Stimulated activated naive CD8-positive, alpha-beta T cell treated with anti-CD3 and anti-CD28 coated beads, Interleukin-15, amount 100 ng/mL, for 72 hours (primary cell): Measurements from ENCODE around the gene ST6GAL2.

Source experiments
- ATAC-seq: fragments of 150-1000 bp; cut with Tn5 transposase; 2 replicates; pipeline ENCODE4 v1.10.0; 2021; ENCODE audit warnings: mild to moderate bottlenecking, moderate library complexity
- DNase-seq, 2 donors: peaks; one replicate each; pipeline ENCODE4 v3.0.0; 2021 to 2022
- H3K27ac Mint-ChIP-seq, 2 donors: one replicate each; pipeline ENCODE4 v1.8.0; 2022; ENCODE audit warnings: mild to moderate bottlenecking in 2 of 2, mixed read lengths in 2 of 2, moderate library complexity in 2 of 2
- H3K27me3 Mint-ChIP-seq: one replicate; pipeline ENCODE4 v1.8.0; 2022; ENCODE audit warnings: mixed read lengths
- H3K4me1 Mint-ChIP-seq: one replicate; pipeline ENCODE4 v1.8.0; 2022; ENCODE audit warnings: mild to moderate bottlenecking, mixed read lengths
- H3K4me3 Mint-ChIP-seq, 2 donors: one replicate each; pipeline ENCODE4 v1.8.0; 2022; ENCODE audit warnings: mild to moderate bottlenecking in 2 of 2, mixed read lengths in 2 of 2, moderate library complexity in 1 of 2
- H3K9me3 Mint-ChIP-seq, 2 donors: one replicate each; pipeline ENCODE4 v1.8.0; 2022; ENCODE audit warnings: mixed read lengths in 2 of 2

The ST6GAL2 gene

DNA sequence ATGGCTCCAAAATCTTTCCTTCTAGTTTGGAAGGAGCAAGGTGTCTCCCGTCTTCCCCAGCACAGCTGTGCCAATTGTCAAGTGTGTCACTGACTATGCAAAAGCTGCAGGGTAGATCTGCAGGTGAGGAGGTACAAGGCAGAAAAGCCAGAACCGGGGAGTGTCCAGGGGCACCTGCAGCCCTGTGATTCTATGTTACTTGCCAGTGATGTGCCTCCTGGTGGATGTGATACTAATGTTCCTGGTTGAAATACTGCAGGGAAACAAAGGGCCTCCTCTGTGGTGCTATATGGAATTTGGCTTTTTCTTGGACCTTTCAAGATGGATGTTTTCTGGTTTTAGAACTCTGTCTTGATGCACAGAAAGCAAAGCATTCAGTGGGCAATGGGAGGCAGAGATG, 80.3 kb downstream of the ST6GAL2 start:
- no peak overlapping the region for H3K27ac Mint-ChIP-seq
- DNase-seq = no peak
- H3K4me1 Mint-ChIP-seq = no peaks in the 10 kb centered on the region
- H3K4me3 Mint-ChIP-seq = no peak overlapping the region
- ATAC-seq = no peak
- no peaks in the 10 kb centered on the region for H3K27me3 Mint-ChIP-seq
- peaks cover 0 to under 1% of the 10 kb centered on the region in 2 donors for H3K9me3 Mint-ChIP-seq

- Mint-ChIP-seq H3K4me3 (no peak overlapping the region), H3K27ac (no peak overlapping the region), H3K4me1 (no peaks in the 10 kb centered on the region), H3K9me3 (peaks cover 0 to 4% of the 10 kb centered on the region in 2 donors), H3K27me3 (no peaks in the 10 kb centered on the region)
- ATAC-seq = no peak
- DNase-seq = no peak
These were observed 81.8 kb downstream of the ST6GAL2 start for GRCh38 chr2:106804161-106804560.

DNA sequence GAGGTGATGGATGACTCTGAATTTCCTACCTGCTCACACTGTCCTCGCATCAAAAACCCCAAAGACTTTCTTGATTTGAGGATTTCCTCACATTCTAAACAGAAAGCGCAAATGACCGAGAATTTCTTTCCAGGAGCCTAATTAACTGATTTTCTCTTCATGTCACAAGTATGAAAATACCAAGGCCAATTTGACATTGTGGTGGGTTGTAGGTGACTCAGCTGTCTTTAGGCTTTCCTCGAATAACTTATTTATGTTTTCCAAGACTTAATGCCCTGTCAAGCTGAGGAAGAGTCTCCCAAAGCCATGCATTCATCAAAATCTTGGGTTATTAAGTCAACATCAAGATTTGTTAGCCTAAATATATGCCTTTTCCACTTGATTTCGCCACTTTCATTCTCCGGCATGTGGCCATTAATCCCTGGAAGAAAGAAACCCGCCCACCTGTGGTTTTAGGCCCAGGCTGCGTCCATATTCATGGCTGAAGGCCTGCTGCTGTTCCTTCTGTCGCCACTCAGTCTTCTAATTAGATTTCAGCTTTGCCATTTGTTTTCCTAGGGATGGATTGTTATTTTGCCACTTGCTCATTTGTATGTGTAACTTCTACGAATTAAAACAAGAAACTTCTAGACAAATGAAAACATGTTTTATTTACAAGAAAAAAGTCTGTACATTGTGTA, 84.9 kb downstream of the ST6GAL2 start:
- DNase-seq = no peak

DNA sequence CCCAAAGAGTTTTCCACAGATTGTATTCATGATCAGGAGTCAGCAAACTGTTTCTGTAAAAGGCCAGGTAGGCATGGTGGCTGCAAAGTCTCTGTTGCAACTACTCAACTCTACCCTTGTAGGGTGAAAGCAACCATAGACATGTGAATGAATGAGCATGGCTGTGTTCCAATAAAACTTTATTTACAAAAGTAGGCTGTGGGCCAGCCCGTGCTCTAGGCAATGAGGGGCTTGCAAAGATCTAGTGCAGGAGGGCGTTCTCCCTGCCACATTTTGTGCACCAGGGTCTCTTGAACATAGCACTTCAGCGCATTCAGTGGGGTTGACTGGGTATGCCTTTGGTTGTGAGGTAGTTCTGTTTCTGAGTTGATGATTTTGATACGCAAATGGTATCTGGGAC, 85.8 kb downstream of the ST6GAL2 start:
- Mint-ChIP-seq H3K4me1 (no peaks in the 10 kb centered on the region), H3K27ac (no peak overlapping the region), H3K27me3 (no peaks in the 10 kb centered on the region), H3K4me3 (no peak overlapping the region), H3K9me3 (peaks cover 0 to 4% of the 10 kb centered on the region in 2 donors)
- DNase-seq (no peak), ATAC-seq (no peak)

More for the DNA sequence above, 84.9 kb downstream of the ST6GAL2 start:
- H3K4me3 Mint-ChIP-seq = no peak overlapping the region
- no peaks in the 10 kb centered on the region for H3K27me3 Mint-ChIP-seq
- H3K9me3 Mint-ChIP-seq = peaks cover 0 to 4% of the 10 kb centered on the region in 2 donors
- H3K4me1 Mint-ChIP-seq = no peaks in the 10 kb centered on the region
- H3K27ac Mint-ChIP-seq = no peak overlapping the region
- no peak for ATAC-seq

DNA sequence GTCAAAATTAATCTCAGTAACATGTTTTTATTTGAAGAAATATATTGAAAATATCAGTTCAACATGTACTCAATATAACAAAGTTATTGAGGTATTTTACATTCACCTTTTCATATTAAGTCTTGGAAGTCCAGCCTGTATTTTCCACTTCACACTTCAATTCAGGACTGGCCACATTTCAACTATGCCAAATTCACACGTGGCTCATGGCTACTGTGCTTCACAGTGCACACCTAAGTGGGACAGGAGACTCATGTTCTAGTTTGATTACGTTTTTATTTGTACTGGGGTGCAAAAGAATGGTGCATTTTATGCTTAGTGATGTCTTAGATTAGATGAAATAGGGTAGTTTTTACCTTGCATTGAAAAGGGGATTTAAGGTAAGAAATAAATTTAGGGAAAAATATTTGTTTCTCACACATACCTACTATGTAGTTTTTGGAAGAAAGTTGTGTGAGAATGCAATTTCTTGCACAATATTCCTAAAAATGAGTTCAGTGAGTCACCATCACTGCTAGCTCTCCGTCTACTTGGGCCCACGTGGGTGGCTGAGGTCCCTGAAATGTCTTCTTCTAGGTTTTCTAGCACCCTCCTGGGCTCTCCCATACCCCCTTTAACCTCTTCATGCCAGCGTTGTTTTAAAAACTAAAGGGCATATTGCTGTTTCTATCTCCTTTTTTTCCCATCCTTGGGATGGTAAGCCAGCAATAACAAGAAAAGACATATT, 87.0 kb downstream of the ST6GAL2 start:
- Mint-ChIP-seq H3K9me3 (peaks cover 0 to 4% of the 10 kb centered on the region in 2 donors), H3K4me3 (no peak overlapping the region), H3K27me3 (no peaks in the 10 kb centered on the region), H3K27ac (no peak overlapping the region), H3K4me1 (no peaks in the 10 kb centered on the region)
- ATAC-seq = no peak
- no peak for DNase-seq

- no peak overlapping the region for H3K27ac Mint-ChIP-seq
- no peak for DNase-seq
These were observed 88.5 kb downstream of the ST6GAL2 start for GRCh38 chr2:106797494-106797893.

DNA sequence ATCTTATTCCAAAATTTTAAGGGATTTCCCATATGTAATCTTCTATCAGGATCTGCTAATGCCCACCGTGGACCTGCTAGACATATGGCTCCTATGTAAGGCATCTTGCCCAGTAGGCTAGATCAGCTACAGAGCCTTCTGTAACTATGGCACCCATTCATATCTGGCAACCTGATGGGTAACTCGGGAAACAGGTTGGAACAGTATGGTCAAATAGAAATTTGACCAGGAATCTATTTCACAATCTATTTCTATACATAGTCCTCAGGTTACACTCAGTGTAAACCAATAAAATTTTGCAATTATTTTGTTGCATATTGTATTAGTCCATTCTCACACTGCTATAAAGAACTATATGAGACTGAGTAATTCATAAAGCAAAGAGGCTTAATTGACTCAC, 93.3 kb downstream of the ST6GAL2 start:
- DNase-seq (no peak), ATAC-seq (no peak)
- H3K4me3 Mint-ChIP-seq = no peak overlapping the region
- H3K27me3 Mint-ChIP-seq = no peaks in the 10 kb centered on the region
- H3K4me1 Mint-ChIP-seq = no peaks in the 10 kb centered on the region
- H3K9me3 Mint-ChIP-seq = peaks cover 0 to 7% of the 10 kb centered on the region in 2 donors
- H3K27ac Mint-ChIP-seq = no peak overlapping the region

More at GRCh38 chr2:106797494-106797893, 88.5 kb downstream of the ST6GAL2 start:
- H3K4me3 Mint-ChIP-seq = no peak overlapping the region
- ATAC-seq = no peak
- peaks cover 0 to 4% of the 10 kb centered on the region in 2 donors for H3K9me3 Mint-ChIP-seq
- H3K27me3 Mint-ChIP-seq = no peaks in the 10 kb centered on the region
- no peaks in the 10 kb centered on the region for H3K4me1 Mint-ChIP-seq

- no peak for ATAC-seq
- Mint-ChIP-seq H3K27ac (no peak overlapping the region), H3K4me1 (no peaks in the 10 kb centered on the region), H3K27me3 (no peaks in the 10 kb centered on the region), H3K9me3 (peaks cover 0 to 7% of the 10 kb centered on the region in 2 donors), H3K4me3 (no peak overlapping the region)
- DNase-seq = no peak
These were observed 96.8 kb downstream of the ST6GAL2 start for GRCh38 chr2:106789185-106789584.

GRCh38 chr2:106782681-106783080, 103.3 kb downstream of the ST6GAL2 start:
- Mint-ChIP-seq H3K4me1 (no peaks in the 10 kb centered on the region), H3K27me3 (no peaks in the 10 kb centered on the region), H3K9me3 (peaks cover 4 to 14% of the 10 kb centered on the region in 2 donors), H3K4me3 (no peak overlapping the region), H3K27ac (no peak overlapping the region)
- ATAC-seq (no peak), DNase-seq (no peak)

DNA sequence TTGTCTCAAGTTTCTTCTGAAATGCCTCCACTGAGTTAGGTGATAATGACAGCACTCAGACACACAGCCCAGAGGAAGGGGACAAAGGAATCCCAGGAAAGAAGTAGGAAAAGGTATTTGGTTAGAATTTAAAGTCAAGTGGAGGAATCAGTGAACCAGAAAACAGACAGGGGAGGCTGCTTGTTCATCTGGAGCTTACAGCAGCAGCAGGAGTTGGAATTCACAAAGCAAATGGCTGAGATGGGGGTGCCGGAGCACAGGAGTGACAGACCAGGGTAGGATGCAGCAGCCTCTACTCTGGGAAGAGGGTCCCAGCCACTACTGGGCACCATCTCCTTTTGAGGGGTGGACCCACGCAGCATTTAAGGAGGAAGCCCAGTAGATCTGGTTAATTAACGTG, 104.8 kb downstream of the ST6GAL2 start:
- Mint-ChIP-seq H3K4me1 (no peaks in the 10 kb centered on the region), H3K9me3 (peaks cover 4 to 21% of the 10 kb centered on the region in 2 donors), H3K4me3 (no peak overlapping the region), H3K27ac (no peak overlapping the region), H3K27me3 (peaks cover 8% of the 10 kb centered on the region)
- DNase-seq (no peak), ATAC-seq (no peak)

DNA sequence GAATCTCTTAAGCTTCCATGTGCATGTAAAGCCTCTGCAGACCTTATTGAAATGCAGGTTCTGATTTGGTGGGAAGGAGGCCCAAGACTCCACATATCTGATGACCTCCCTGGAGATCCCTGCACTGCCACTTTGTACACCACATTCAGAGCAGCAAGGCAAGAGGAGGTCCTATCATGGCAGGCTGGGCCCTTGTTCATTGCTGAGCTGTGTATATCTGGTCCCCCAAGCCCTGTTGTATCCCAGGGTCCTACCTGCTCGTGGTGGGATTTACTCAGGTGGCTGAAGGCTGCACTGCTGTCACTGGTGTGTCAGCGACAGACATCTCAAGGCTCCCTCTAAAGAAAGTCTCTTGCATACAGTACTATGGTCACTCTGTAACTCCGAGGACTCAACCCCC, 114.2 kb downstream of the ST6GAL2 start:
- H3K9me3 Mint-ChIP-seq = peaks cover 0 to 9% of the 10 kb centered on the region in 2 donors
- ATAC-seq = no peak
- H3K27ac Mint-ChIP-seq = no peak overlapping the region
- H3K4me3 Mint-ChIP-seq = no peak overlapping the region
- no peak for DNase-seq
- peaks cover 25% of the 10 kb centered on the region for H3K27me3 Mint-ChIP-seq
- H3K4me1 Mint-ChIP-seq = no peaks in the 10 kb centered on the region

DNA sequence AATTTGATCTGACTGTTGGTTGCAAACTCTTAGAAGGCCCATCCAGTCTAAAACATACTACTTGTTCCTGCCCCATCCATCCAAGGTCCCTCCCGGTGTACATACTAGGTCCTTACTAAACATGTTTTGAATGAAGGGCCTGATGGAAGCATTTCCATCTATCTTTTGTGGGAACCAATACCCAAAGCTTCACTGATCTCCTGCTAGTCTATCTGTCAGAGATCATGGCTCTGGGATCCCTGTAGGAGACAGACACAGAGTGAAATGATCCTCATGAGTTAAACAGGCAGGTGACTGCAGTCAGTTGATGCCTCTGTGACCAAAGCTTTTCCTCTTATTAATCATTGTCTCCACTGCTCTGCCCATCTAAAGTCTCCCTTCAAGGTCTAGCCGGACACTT, 115.0 kb downstream of the ST6GAL2 start:
- H3K9me3 Mint-ChIP-seq = peaks cover 0 to 1% of the 10 kb centered on the region in 2 donors
- H3K27me3 Mint-ChIP-seq = peaks cover 20% of the 10 kb centered on the region
- ATAC-seq (no peak), DNase-seq (no peak)
- H3K4me3 Mint-ChIP-seq = no peak overlapping the region
- no peaks in the 10 kb centered on the region for H3K4me1 Mint-ChIP-seq
- no peak overlapping the region for H3K27ac Mint-ChIP-seq

DNA sequence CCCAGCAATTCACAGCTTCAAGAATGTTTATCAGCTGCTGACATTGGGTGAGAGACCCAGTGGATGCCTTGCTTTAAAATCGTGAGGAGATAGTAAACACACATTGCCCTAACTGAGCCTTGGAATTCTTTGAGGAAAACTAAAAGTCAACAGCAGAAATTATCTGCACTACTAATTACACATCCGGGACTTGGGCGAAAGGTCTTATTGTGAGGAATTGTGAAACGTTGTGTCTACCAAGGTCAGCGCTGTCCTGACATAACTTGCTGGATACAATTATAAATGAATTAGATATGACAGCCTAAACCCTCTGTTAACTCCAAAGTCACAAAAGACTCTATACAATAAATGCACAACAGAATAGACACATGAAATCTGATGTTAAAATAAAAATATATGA, 121.4 kb downstream of the ST6GAL2 start:
- no peaks in the 10 kb centered on the region for H3K9me3 Mint-ChIP-seq
- no peak for ATAC-seq

DNA sequence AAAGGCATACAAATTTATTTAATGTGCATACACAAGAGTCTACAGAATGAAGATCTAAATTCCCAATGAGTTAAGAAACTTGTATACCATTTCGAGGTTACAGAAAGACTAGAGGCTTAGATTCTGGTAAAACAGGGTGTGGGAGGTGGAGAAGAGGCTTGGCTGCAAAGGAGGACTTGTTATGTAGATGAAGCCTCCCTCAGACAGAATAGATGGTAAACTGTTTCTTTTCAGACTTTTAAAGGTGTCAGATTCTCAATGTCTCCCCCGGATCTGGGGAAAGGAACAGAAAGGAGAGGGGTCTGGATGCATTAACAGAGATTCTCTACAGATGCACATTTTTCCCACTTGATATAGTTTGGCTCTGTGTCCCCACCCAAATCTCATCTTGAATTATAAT, 126.0 kb downstream of the ST6GAL2 start:
- Mint-ChIP-seq H3K9me3 (no peaks in the 10 kb centered on the region), H3K4me3 (no peak overlapping the region), H3K4me1 (no peaks in the 10 kb centered on the region), H3K27me3 (peaks cover 8% of the 10 kb centered on the region), H3K27ac (no peak overlapping the region)
- ATAC-seq (no peak), DNase-seq (no peak)

More for the DNA sequence above, 121.4 kb downstream of the ST6GAL2 start:
- Mint-ChIP-seq H3K4me1 (no peaks in the 10 kb centered on the region), H3K27ac (no peak overlapping the region), H3K27me3 (no peaks in the 10 kb centered on the region), H3K4me3 (no peak overlapping the region)
- no peak for DNase-seq

DNA sequence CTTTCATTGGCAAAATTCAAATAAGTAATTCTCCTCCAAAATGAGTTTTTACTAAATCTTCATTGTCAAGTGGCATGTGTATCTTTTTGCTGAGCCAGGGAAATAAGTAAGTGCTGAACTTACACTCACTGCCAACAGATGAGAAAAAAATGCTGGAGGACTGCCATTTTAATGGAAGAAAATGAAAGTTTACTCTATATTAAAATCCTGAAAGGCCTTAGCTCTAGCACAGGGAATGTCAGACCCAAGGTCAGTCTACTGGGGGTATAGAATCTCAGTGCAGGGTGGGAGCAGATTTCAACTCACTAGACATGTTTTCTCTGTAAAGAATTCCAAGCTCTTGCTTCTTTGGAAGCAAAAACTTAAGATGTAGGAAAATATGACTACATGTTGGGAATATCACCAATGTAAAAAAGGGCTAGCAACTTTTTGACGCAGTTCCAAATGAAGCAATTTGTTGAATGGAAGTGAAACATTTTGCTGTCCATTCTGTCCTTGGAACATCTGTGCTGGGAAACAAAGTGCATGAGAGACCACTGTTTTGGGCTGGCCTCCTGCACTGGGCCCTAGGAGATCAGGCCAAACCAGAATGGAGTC, 127.0 kb downstream of the ST6GAL2 start:
- no peaks in the 10 kb centered on the region for H3K9me3 Mint-ChIP-seq
- DNase-seq (no peak), ATAC-seq (no peak)
- peaks cover 8% of the 10 kb centered on the region for H3K27me3 Mint-ChIP-seq
- no peak overlapping the region for H3K4me3 Mint-ChIP-seq
- H3K27ac Mint-ChIP-seq = no peak overlapping the region
- H3K4me1 Mint-ChIP-seq = no peaks in the 10 kb centered on the region
